ENCODE results near the gene RPL19.

RPL19 gene

DNA sequence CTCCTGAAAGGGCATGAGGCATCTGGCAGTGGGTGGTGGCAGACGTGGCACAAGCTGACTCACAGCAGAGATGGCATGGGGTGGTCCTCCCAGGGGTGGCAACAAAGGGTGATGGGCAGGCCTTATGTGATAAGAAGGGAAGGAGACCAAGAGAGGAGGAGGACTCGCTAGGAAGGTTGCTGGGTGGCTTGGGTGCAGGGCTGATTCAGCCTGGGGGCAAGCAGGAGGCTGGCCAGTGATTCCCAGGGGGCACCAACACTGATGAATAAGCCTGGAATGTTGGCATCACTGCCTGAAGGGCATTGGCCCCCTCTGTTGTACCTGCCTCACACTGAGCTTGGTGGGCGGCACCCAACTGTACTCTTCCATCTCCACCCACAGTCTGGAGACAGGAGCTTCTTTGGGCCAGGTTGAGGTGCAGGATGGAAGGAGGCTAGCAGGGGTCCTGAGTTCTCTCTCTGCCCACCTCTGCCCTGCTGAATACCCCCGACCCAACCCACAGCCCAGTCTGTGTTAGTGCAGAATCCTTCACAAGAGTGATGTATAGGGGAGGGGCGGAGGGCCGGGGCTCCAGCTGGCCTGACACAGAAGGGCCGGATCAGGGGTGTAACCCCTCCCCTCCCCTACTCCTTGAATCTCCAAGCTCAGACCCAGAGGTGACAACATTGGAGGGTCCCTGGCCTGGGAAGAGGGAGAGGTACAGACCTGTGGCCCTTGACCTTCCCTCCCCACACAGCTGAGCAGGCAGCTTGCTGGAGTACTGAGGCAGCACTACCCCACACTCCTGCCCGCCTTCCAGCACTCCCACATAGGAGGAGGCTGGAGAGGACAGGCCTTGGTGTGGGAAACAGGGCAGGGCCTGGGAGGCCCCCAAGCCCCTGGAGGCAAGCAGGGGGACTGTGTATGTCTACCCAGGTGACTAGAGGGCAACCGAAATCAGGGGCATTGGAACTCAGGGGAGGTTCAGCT lies 23.1 kb downstream of the RPL19 start:
- Histone ChIP-seq H3K27me3 (ENCODE audit: control insufficient read depth, insufficient read depth, low read length) (peaks cover 3% of the 10 kb centered on the region), H3K9ac (no peak overlapping the region), H3K4me3 (ENCODE audit: low read depth, low read length) (no peak overlapping the region), H2AFZ (no peak overlapping the region), H3K27ac (no peak overlapping the region), H3K79me2 (no peaks in the 10 kb centered on the region), H3K4me1 (peaks cover 8% of the 10 kb centered on the region), H3K4me2 (ENCODE audit: low read length) (no peak overlapping the region), H3K9me3 (ENCODE audit: control insufficient read depth, low read length) (no peaks in the 10 kb centered on the region), H3K36me3 (ENCODE audit: control insufficient read depth, insufficient read depth, low read length) (no peaks in the 10 kb centered on the region)
- TF ChIP-seq, protein P1, sequence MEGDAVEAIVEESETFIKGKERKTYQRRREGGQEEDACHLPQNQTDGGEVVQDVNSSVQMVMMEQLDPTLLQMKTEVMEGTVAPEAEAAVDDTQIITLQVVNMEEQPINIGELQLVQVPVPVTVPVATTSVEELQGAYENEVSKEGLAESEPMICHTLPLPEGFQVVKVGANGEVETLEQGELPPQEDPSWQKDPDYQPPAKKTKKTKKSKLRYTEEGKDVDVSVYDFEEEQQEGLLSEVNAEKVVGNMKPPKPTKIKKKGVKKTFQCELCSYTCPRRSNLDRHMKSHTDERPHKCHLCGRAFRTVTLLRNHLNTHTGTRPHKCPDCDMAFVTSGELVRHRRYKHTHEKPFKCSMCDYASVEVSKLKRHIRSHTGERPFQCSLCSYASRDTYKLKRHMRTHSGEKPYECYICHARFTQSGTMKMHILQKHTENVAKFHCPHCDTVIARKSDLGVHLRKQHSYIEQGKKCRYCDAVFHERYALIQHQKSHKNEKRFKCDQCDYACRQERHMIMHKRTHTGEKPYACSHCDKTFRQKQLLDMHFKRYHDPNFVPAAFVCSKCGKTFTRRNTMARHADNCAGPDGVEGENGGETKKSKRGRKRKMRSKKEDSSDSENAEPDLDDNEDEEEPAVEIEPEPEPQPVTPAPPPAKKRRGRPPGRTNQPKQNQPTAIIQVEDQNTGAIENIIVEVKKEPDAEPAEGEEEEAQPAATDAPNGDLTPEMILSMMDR (IDR thresholded peaks at IDR 0.05), result no peak

DNA sequence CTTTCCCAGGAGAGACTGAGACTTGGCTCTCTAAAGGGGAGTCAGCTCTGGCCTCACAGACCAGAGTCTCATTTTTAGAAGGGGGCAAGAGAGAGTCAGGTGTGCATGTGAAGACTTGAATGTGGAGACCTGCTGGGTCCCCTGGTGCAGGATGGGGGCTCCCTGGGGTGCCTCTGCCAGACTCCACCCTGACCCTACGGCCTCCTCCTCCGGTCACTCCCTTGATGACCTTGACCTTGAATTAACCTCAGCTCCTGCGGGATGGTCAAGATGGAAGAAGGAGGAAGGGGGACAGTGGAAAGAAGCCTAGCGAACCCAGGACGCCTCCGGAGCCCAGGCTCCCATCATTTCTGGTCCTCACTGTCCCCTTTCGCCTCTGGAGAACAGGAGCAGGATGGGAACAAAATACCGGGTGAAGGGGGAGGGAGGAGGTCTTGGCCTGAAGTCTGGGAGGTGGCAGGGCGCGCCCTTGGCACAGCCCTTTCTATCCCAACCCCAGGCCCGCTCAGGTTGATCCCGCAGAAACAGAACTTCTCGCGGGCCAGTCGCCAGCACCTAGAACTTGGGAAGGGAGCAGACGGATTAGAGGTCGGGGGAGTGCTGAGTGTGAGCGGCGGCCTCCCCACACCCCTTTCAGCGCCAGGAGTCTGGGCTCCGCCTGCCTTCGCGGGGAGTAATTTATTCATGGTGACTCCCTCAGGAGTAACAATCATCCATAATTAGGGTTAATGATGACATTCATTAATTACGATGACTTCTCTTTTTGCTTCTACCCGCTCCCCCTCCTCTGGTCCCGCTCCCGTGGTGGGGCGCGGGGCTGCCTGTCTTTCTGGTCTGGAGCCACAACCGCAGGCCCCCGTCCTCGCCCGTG lies 24.1 kb downstream of the RPL19 start:
- H3K4me1 ChIP-seq, result peaks cover 8% of the 10 kb centered on the region
- H3K79me2 ChIP-seq, result no peaks in the 10 kb centered on the region
- H3K36me3 ChIP-seq (ENCODE audit: control insufficient read depth, insufficient read depth, low read length), result no peaks in the 10 kb centered on the region
- H3K9me3 ChIP-seq (ENCODE audit: control insufficient read depth, low read length), result no peaks in the 10 kb centered on the region
- peaks cover 3% of the 10 kb centered on the region for H3K27me3 ChIP-seq (ENCODE audit: control insufficient read depth, insufficient read depth, low read length)
- H3K4me3 ChIP-seq (ENCODE audit: low read depth, low read length), result no peak overlapping the region
- peak overlapping the region; percentile 38 for H3K4me2 ChIP-seq (ENCODE audit: low read length)
- H3K9ac ChIP-seq, result no peak overlapping the region
- TF ChIP-seq, protein P1 (IDR thresholded peaks at IDR 0.05), result no peak
- peak overlapping the region; percentile 60 for H2AFZ ChIP-seq
- no peak overlapping the region for H3K27ac ChIP-seq

DNA sequence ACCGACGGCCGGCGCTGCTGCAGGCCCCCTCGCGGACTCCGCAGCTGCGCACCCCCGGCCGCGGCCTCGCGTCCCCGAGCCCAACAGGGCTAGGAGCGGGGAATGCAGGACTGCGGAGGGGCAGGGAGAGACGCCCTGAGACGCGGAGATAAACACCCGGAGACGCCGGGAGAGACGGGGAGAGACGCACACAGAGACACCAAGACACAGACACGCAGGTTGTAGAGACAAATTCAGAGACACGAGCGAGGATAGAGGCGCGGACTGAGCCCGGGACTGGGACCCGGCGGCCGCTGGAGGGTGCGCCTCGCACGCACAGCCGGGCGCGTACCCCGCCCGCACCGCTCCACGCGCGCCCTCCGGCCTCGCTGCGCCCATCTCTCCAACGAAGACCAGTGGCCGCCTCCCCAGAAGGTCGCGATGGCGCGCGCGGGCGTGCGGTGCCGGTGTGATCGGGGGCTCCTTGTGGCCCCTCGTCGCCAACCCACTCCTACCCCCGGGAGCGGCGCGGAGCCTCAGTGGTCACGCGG lies 24.8 kb downstream of the RPL19 start:
- no peaks in the 10 kb centered on the region for H3K36me3 ChIP-seq (ENCODE audit: control insufficient read depth, insufficient read depth, low read length)
- peaks cover 8% of the 10 kb centered on the region for H3K4me1 ChIP-seq
- H2AFZ ChIP-seq, result peak overlapping the region; percentile 60
- no peaks in the 10 kb centered on the region for H3K9me3 ChIP-seq (ENCODE audit: control insufficient read depth, low read length)
- H3K9ac ChIP-seq, result no peak overlapping the region
- H3K4me2 ChIP-seq (ENCODE audit: low read length), result peak overlapping the region; percentile 38
- no peak overlapping the region for H3K27ac ChIP-seq
- peaks cover 3% of the 10 kb centered on the region for H3K27me3 ChIP-seq (ENCODE audit: control insufficient read depth, insufficient read depth, low read length)
- no peak overlapping the region for H3K4me3 ChIP-seq (ENCODE audit: low read depth, low read length)
- TF ChIP-seq, protein P1 (IDR thresholded peaks at IDR 0.05), result no peak
- H3K79me2 ChIP-seq, result no peaks in the 10 kb centered on the region

DNA sequence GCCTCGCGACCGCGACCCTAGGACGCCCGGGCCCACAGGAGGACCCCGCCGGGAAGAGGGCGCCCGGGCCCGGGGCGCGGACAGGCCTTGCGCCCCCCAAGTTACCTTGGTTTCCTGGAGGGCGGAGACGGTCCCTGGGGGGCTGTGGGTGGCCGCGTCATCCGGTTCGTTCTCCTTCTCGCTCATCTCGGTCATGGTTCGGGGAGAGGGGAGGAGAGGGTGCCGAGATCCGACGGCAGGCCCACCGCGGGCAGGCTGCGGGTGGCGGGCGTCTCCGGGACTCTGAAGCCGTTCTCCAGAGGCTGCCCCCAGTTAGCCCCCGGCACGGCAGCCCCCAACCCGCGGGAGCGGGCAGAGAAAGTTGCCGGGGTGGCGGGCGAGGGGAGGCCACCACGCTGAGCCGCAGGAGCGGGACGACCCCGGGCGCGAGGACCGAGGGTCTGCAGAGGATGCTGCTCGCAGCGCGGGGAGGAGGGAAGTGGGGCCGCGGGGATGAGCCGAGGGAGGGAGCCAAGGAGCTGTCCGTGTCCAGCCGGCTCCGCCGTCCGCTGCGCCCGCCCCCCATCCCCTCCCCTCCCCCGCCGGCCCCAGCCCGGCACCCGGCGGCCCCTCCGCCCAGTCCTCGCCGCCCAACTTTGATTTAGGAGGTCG lies 25.4 kb downstream of the RPL19 start, which contains the start of gene STAC2:
STAC2 (minus strand) TSS at position 638 of the 651 bp plus-strand sequence; CDS start at position 195, 443 bp downstream.
- H3K27me3 ChIP-seq (ENCODE audit: control insufficient read depth, insufficient read depth, low read length), result peaks cover 3% of the 10 kb centered on the region
- H3K79me2 ChIP-seq, result no peaks in the 10 kb centered on the region
- no peak within 1 kb of the TSS for H3K9ac ChIP-seq
- H3K27ac ChIP-seq, result no peak within 1 kb of the TSS
- TF ChIP-seq, protein P1 (IDR thresholded peaks at IDR 0.05), result no peak
- no peaks in the 10 kb centered on the region for H3K36me3 ChIP-seq (ENCODE audit: control insufficient read depth, insufficient read depth, low read length)
- H3K4me3 ChIP-seq (ENCODE audit: low read depth, low read length), result peak within 1 kb of the TSS; percentile 34
- H3K9me3 ChIP-seq (ENCODE audit: control insufficient read depth, low read length), result no peaks in the 10 kb centered on the region
- peak within 1 kb of the TSS; percentile 60 for H2AFZ ChIP-seq
- H3K4me2 ChIP-seq (ENCODE audit: low read length), result peak within 1 kb of the TSS; percentile 66
- peaks cover 8% of the 10 kb centered on the region for H3K4me1 ChIP-seq
